ENCODE measurements around the gene CNNM4. TPM values are rescaled to one million over a fixed set of nuclear protein-coding genes. Genes with fewer than 3 reads are reported as not detected.

The CNNM4 gene
- polyA plus RNA-seq, 4 donors: 12.1 to 16.2 (median 13.4) TPM

- no peak for DNase-seq (ENCODE audit: low read depth in 4 of 4, low spot score in 2 of 4)
Measured at GRCh38 chr2:96757477-96757860, 3.2 kb upstream of the CNNM4 start.

GRCh38 chr2:96758987-96759386 is 1.7 kb upstream of the CNNM4 start:
- no peak for DNase-seq (ENCODE audit: low read depth in 4 of 4, low spot score in 2 of 4)

- DNase-seq (ENCODE audit: low read depth in 4 of 4, low spot score in 2 of 4): no peak
Measured at GRCh38 chr2:96759548-96759947, 1.2 kb upstream of the CNNM4 start.

GRCh38 chr2:96760986-96761832 is 507 bp downstream of the CNNM4 start:
- DNase-seq (ENCODE audit: low read depth in 4 of 4, low spot score in 2 of 4): no peak

GRCh38 chr2:96762529-96763311 is 2.0 kb downstream of the CNNM4 start:
- DNase-seq (ENCODE audit: low read depth in 4 of 4, low spot score in 2 of 4): no peak

GRCh38 chr2:96763511-96764252 is 3.0 kb downstream of the CNNM4 start:
- DNase-seq (ENCODE audit: low read depth in 4 of 4, low spot score in 2 of 4): no peak

GRCh38 chr2:96764253-96764637 is 3.5 kb downstream of the CNNM4 start:
- DNase-seq (ENCODE audit: low read depth in 4 of 4, low spot score in 2 of 4): no peak

- no peak for DNase-seq (ENCODE audit: low read depth in 4 of 4, low spot score in 2 of 4)
Measured at GRCh38 chr2:96767135-96767871, 6.6 kb downstream of the CNNM4 start.

- no peak for DNase-seq (ENCODE audit: low read depth in 4 of 4, low spot score in 2 of 4)
Measured at GRCh38 chr2:96768083-96768561, 7.4 kb downstream of the CNNM4 start.

GRCh38 chr2:96769814-96770213 is 9.1 kb downstream of the CNNM4 start:
- DNase-seq (ENCODE audit: low read depth in 4 of 4, low spot score in 2 of 4): no peak

- DNase-seq (ENCODE audit: low read depth in 4 of 4, low spot score in 2 of 4): no peak
Measured at GRCh38 chr2:96770442-96771202, 9.9 kb downstream of the CNNM4 start.

GRCh38 chr2:96771796-96772618 is 11.3 kb downstream of the CNNM4 start:
- no peak for DNase-seq (ENCODE audit: low read depth in 4 of 4, low spot score in 2 of 4)

- DNase-seq (ENCODE audit: low read depth in 4 of 4, low spot score in 2 of 4): no peak
Measured at GRCh38 chr2:96772903-96773671, 12.4 kb downstream of the CNNM4 start.

- no peak for DNase-seq (ENCODE audit: low read depth in 4 of 4, low spot score in 2 of 4)
Measured at GRCh38 chr2:96773922-96774321, 13.2 kb downstream of the CNNM4 start.

GRCh38 chr2:96775160-96775559 is 14.5 kb downstream of the CNNM4 start:
- DNase-seq (ENCODE audit: low read depth in 4 of 4, low spot score in 2 of 4): no peak

GRCh38 chr2:96783388-96783787 is 22.7 kb downstream of the CNNM4 start:
- DNase-seq (ENCODE audit: low read depth in 4 of 4, low spot score in 2 of 4): no peak

GRCh38 chr2:96787411-96787810 is 26.7 kb downstream of the CNNM4 start:
- no peak for DNase-seq (ENCODE audit: low read depth in 4 of 4, low spot score in 2 of 4)

All from left renal cortex interstitium (tissue), 4 donors.